Thoracic aorta (tissue), 2 donors: ENCODE results near the gene ARHGEF33. TPM values are rescaled to one million over a fixed set of nuclear protein-coding genes. Genes with fewer than 3 reads are reported as not detected.

Experiments
- ATAC-seq: fragments of 150-250 bp; one replicate; pipeline ENCODE4 v1.8.0; 2017; ENCODE audit warnings: low read depth; ENCODE audit not compliant: insufficient number of reproducible peaks, low FRiP score
- DNase-seq: peaks from one replicate; pipeline ENCODE4 v3.0.0-alpha.2; 2020; ENCODE audit warnings: low spot score
- H3K27ac ChIP-seq, 2 donors: fragments of 200-600 bp; sonication (generic); 1 replicate in 1 of 2; 2 replicates in 1 of 2; pipeline ENCODE4 v1.5.1; 2016; ENCODE audit warnings: mild to moderate bottlenecking in 2 of 2, moderate library complexity in 2 of 2
- H3K27me3 ChIP-seq: fragments of 200-600 bp; sonication (generic); replicated peaks from 2 replicates; pipeline ENCODE4 v1.6.0; 2016; ENCODE audit warnings: mild to moderate bottlenecking; ENCODE audit not compliant: insufficient read depth
- H3K36me3 ChIP-seq: fragments of 200-600 bp; sonication (generic); one replicate; pipeline ENCODE4 v1.5.1; 2016
- H3K4me1 ChIP-seq, 2 donors: fragments of 200-600 bp; sonication (generic); 1 replicate in 1 of 2; 2 replicates in 1 of 2; pipeline versions ENCODE4 v1.5.1 to v1.6.0; 2016; ENCODE audit warnings: low read depth in 2 of 2, mild to moderate bottlenecking in 1 of 2; ENCODE audit not compliant: control insufficient read depth in 1 of 2
- H3K4me3 ChIP-seq: fragments of 200-600 bp; sonication (generic); 2 replicates; pipeline ENCODE4 v1.5.1; 2016; ENCODE audit warnings: mild to moderate bottlenecking
- H3K9me3 ChIP-seq: fragments of 200-600 bp; sonication (generic); 2 replicates; pipeline ENCODE4 v1.5.1; 2016
- total RNA-seq, 2 donors: library from RNA; depleted of rRNA; stranded (reverse); fragments of >200 nt; gene quantifications; one replicate each; pipeline versions ENCODE4 v1.1.0 to v1.2.3, GENCODE V29; 2016
- TF ChIP-seq, protein P1 (sequence below): fragments of 200-600 bp; sonication (generic); IDR thresholded peaks from one replicate; pipeline ENCODE4 v1.5.1; 2019; ENCODE audit warnings: antibody characterized with exemption

Gene ARHGEF33
- total RNA-seq, 2 donors from 2014 or later: 0.35 to 0.41 TPM

DNA sequence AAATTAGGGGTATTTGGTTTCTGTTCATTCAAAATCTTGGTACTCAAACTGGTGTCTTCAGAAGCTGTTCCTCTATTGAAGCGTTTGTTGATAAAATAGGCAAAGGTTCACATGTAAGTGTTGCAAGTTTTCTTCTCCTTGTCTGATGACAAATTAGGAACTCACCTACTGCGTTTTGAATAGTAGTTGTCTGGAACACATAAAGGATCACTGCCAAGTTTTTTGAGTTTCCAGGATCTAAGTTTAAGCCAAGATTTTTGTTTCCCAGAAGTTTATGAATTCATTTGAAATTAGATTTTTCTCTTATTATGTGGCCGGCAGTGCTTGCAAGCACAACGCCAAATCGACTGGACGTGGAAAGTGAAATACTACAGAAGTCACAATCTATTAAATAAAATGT, 85.4 kb downstream of the ARHGEF33 start:
- Histone ChIP-seq H3K4me1 (peaks cover 0 to 5% of the 10 kb centered on the region in 2 donors), H3K27ac (no peak overlapping the region)

DNA sequence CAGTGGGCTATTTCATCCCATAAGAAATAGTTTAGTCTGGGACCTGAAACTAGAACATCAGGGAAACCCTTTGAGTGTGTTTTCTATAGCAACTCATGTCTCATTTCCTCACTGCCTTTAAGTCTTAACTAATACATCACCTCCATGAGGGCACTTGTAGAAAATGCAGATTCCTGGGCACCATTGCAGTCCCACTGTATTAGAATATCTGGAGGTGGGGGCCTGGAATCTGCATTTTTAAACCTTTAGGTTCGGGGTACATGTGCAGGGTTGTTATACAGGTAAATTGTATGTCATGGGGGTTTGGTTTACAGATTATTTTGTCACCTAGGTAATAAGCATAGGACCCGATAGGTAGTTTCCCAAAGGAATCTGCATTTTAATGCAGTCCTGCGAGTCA, 87.4 kb downstream of the ARHGEF33 start:
- no peak for ATAC-seq
- no peak overlapping the region for H3K4me3 ChIP-seq

More for the DNA sequence above, 85.4 kb downstream of the ARHGEF33 start:
- no peak for DNase-seq
- H3K36me3 ChIP-seq: no peaks in the 10 kb centered on the region
- no peaks in the 10 kb centered on the region for H3K9me3 ChIP-seq
- TF ChIP-seq, protein P1, sequence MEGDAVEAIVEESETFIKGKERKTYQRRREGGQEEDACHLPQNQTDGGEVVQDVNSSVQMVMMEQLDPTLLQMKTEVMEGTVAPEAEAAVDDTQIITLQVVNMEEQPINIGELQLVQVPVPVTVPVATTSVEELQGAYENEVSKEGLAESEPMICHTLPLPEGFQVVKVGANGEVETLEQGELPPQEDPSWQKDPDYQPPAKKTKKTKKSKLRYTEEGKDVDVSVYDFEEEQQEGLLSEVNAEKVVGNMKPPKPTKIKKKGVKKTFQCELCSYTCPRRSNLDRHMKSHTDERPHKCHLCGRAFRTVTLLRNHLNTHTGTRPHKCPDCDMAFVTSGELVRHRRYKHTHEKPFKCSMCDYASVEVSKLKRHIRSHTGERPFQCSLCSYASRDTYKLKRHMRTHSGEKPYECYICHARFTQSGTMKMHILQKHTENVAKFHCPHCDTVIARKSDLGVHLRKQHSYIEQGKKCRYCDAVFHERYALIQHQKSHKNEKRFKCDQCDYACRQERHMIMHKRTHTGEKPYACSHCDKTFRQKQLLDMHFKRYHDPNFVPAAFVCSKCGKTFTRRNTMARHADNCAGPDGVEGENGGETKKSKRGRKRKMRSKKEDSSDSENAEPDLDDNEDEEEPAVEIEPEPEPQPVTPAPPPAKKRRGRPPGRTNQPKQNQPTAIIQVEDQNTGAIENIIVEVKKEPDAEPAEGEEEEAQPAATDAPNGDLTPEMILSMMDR: no peak
- H3K4me3 ChIP-seq: no peak overlapping the region
- ATAC-seq: no peak
- H3K27me3 ChIP-seq: no peaks in the 10 kb centered on the region

DNA sequence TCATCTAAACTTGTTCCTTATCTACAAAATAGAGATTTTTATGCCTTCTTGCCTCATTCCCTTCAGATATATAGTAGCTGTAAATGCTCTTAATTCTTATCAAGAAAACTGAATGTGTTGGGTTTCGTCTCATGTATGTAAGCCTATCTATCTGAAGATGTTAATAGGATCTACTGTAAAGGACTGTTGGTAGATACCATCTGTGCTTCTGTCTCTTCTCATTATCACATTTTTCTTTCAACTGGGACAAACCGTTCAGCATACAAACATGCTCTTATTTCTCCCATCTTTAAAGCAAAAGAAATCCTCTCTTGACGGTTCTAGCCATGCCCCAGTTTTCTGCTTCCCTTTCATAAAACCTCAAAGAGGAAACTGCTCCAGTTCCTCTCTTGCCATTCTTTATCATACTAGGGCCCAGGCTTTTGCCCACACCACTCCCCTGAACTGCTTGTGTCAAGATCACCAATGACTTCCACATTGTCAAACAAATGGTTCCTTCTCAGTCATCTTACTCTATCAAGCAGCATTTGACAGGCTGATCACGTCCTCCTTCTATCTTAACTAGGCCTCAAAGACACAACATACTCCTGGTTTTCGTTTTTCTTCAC, 88.7 kb downstream of the ARHGEF33 start:
- H3K4me1 ChIP-seq: peaks cover 0 to 5% of the 10 kb centered on the region in 2 donors
- ATAC-seq (no peak), DNase-seq (no peak)
- TF ChIP-seq, protein P1: no peak
- H3K36me3 ChIP-seq: peaks cover under 1% of the 10 kb centered on the region
- H3K9me3 ChIP-seq: no peaks in the 10 kb centered on the region
- no peak overlapping the region for H3K27ac ChIP-seq
- H3K27me3 ChIP-seq: no peaks in the 10 kb centered on the region
- H3K4me3 ChIP-seq: no peak overlapping the region

More for the DNA sequence above, 87.4 kb downstream of the ARHGEF33 start:
- no peak for DNase-seq
- Histone ChIP-seq H3K9me3 (no peaks in the 10 kb centered on the region), H3K4me1 (peaks cover 0 to 5% of the 10 kb centered on the region in 2 donors), H3K36me3 (no peaks in the 10 kb centered on the region), H3K27me3 (no peaks in the 10 kb centered on the region), H3K27ac (no peak overlapping the region)
- TF ChIP-seq, protein P1: no peak

DNA sequence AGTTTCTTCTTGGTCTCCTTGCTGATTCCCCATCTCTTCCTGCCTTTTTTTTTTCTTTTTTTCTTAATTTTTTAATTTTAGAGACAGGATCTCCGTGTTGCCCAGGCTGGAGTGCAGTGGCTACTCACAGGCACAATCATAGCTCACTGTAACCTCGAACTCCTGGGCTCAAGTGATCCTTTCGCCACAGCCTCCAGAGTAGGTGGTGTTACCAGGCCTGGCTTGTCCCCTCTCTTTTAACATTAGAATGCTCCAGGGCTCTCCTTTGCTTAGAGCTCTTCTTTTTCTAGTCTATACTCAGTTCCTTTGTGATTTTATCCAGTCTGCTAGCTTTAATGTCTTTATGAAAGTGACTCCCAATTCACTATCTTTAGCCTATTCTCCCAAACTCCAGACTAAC, 89.2 kb downstream of the ARHGEF33 start:
- Histone ChIP-seq H3K27me3 (no peaks in the 10 kb centered on the region), H3K36me3 (peaks cover 4% of the 10 kb centered on the region), H3K27ac (no peak overlapping the region), H3K4me3 (no peak overlapping the region), H3K4me1 (peaks cover 0 to 5% of the 10 kb centered on the region in 2 donors), H3K9me3 (no peaks in the 10 kb centered on the region)
- TF ChIP-seq, protein P1: no peak
- ATAC-seq (no peak), DNase-seq (no peak)

DNA sequence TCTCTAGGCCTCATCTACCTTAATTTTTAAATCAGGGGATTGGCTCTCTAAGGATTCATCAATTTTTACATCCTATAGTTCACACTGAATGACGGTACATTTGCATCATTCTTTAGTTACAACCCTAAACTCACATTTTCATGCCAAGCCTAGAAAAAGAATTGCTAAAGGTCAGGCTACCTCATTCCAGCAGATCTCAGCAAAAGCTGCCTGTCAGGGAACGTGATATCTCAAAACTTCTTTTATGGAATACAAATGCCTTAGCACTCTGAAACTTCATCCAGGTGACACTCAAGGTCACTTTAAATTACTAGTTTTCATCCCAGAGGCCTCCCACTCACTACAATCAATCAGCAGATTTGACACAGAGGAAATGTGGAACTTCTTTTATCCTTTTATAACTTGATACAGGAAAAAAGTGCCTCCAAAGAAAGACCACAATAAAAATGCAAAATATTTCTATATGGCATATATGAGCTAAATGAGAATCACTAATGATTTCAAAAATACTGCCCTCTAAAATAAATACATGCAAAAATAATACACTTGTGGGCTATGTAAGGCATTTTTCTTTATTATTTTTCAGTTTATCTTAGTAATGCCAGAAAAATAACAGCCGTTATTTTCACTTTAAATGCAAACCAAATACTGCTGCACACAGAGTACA, 91.5 kb downstream of the ARHGEF33 start:
- DNase-seq (no peak), ATAC-seq (no peak)
- H3K36me3 ChIP-seq: peaks cover 17% of the 10 kb centered on the region
- TF ChIP-seq, protein P1: no peak
- no peak overlapping the region for H3K27ac ChIP-seq
- no peaks in the 10 kb centered on the region for H3K27me3 ChIP-seq
- no peak overlapping the region for H3K4me3 ChIP-seq
- no peaks in the 10 kb centered on the region for H3K9me3 ChIP-seq
- no peaks in the 10 kb centered on the region for H3K4me1 ChIP-seq
